ENCODE results near the gene FERMT3.

GRCh38 chr11:64261556-64262080, 55.1 kb downstream of the FERMT3 start:
- TF ChIP-seq CTCF (IDR thresholded peaks at IDR 0.05 in 4 of 5, conservative IDR thresholded peaks at IDR 0.05 in 1 of 5) (no peak), POLR2A (IDR thresholded peaks at IDR 0.05) (no peak)

Measured in gastrocnemius medialis (tissue), 4 donors.